K562 (cell line): ENCODE results near the gene MYCL. TPM values are rescaled to one million over a fixed set of nuclear protein-coding genes. Genes with fewer than 3 reads are reported as not detected.

Experiments
- ARID2 ChIP-seq: fragments of 450-650 bp; IDR thresholded peaks from 2 replicates; pipeline ENCODE4 v1.6.1; 2017; ENCODE audit warnings: antibody characterized with exemption, mild to moderate bottlenecking
- BHLHE40 ChIP-seq: IDR thresholded peaks from 2 replicates; pipeline ENCODE4 v1.6.1; 2011; ENCODE audit warnings: low read length, improper control_type of control experiment
- BRF1 ChIP-seq: IDR thresholded peaks from 3 replicates; pipeline ENCODE4 v1.6.1; 2011; ENCODE audit warnings: borderline replicate concordance, mild to moderate bottlenecking; ENCODE audit not compliant: insufficient read length; ENCODE audit errors: extremely low read depth
- CHD1 ChIP-seq: fragments of 200-600 bp; sonication (generic); IDR thresholded peaks from one replicate; pipeline ENCODE4 v1.6.1; 2012; ENCODE audit warnings: mild to moderate bottlenecking, moderate library complexity, low read length, inconsistent platforms
- COPS2 ChIP-seq: fragments of 450-650 bp; conservative IDR thresholded peaks from 2 replicates; pipeline ENCODE4 v1.6.1; 2016; ENCODE audit warnings: mild to moderate bottlenecking, moderate library complexity
- DPF2 ChIP-seq: fragments of 450-650 bp; IDR thresholded peaks from 2 replicates; pipeline ENCODE4 v1.6.1; 2016
- ERF ChIP-seq: fragments of 450-650 bp; formaldehyde crosslinking; IDR thresholded peaks from 2 replicates; pipeline ENCODE4 v1.4.0; 2020; ENCODE audit warnings: mild to moderate bottlenecking, mixed read lengths
- HNRNPL ChIP-seq: fragments of 200-400 bp; formaldehyde crosslinking; IDR thresholded peaks from 2 replicates; pipeline ENCODE4 v1.6.1; 2017; ENCODE audit warnings: low read depth, mild to moderate bottlenecking, low read length
- MAFF ChIP-seq: IDR thresholded peaks from 2 replicates; pipeline ENCODE4 v1.6.1; 2012; ENCODE audit warnings: low read length, improper control_type of control experiment
- NELFE ChIP-seq: IDR thresholded peaks from 2 replicates; pipeline ENCODE4 v1.6.1; 2011; ENCODE audit warnings: mild to moderate bottlenecking; ENCODE audit not compliant: insufficient read depth, insufficient read length
- NFIX ChIP-seq: fragments of 250-450 bp; sonication (Bioruptor Pico); IDR thresholded peaks from 2 replicates; pipeline ENCODE4 v1.4.0; 2020; ENCODE audit warnings: low read depth, mild to moderate bottlenecking, moderate library complexity
- PATZ1 ChIP-seq: fragments of 250-450 bp; sonication (Bioruptor Pico); IDR thresholded peaks from 2 replicates; pipeline ENCODE4 v1.5.0; 2020; ENCODE audit warnings: mild to moderate bottlenecking, borderline replicate concordance
- PTRF ChIP-seq: fragments of 450-650 bp; IDR thresholded peaks from 2 replicates; pipeline ENCODE4 v1.6.1; 2016; ENCODE audit warnings: mild to moderate bottlenecking, missing genetic modification characterization, missing compliant biosample characterization
- RBM22 ChIP-seq: fragments of 200-400 bp; formaldehyde crosslinking; IDR thresholded peaks from 2 replicates; pipeline ENCODE4 v1.6.1; 2018; ENCODE audit warnings: low read length, low read depth; ENCODE audit not compliant: poor library complexity, severe bottlenecking
- RBM34 ChIP-seq: fragments of 200-400 bp; formaldehyde crosslinking; IDR thresholded peaks from 2 replicates; pipeline ENCODE4 v1.6.1; 2018; ENCODE audit warnings: low read length, borderline replicate concordance; ENCODE audit not compliant: insufficient read depth
- SIRT6 ChIP-seq: IDR thresholded peaks from one replicate; pipeline ENCODE4 v1.6.1; 2012; ENCODE audit warnings: low read depth, mild to moderate bottlenecking, control low read depth, inconsistent platforms, low read length, moderate library complexity
- SNIP1 ChIP-seq: fragments of 450-650 bp; IDR thresholded peaks from 2 replicates; pipeline ENCODE4 v1.7.1; 2017; ENCODE audit warnings: low read depth, mild to moderate bottlenecking
- STAG1 ChIP-seq: sonication (generic); formaldehyde crosslinking; IDR thresholded peaks from 2 replicates; pipeline ENCODE4 v1.5.0; 2020; ENCODE audit warnings: missing genetic modification reagents, borderline replicate concordance
- TCF15 ChIP-seq: fragments of 250-450 bp; sonication (Bioruptor Pico); IDR thresholded peaks from 2 replicates; pipeline ENCODE4 v1.8.0; 2022; ENCODE audit warnings: moderate library complexity, mild to moderate bottlenecking, inconsistent platforms
- TCFL5 ChIP-seq: fragments of 250-450 bp; sonication (Bioruptor Pico); conservative IDR thresholded peaks from 2 replicates; pipeline ENCODE4 v1.6.1; 2021; ENCODE audit warnings: mild to moderate bottlenecking, moderate library complexity, matching md5 sums
- ZNF143 ChIP-seq: sonication (generic); formaldehyde crosslinking; IDR thresholded peaks from 2 replicates; pipeline ENCODE4 v1.9.0; 2022; ENCODE audit warnings: mild to moderate bottlenecking, missing genetic modification reagents
- polyA plus RNA-seq, 8 experiments: library from polyadenylated mRNA; depleted of rRNA in 4 of 8; stranded (reverse) in 5 of 8; unstranded in 3 of 8; fragments of >200 nt; fragmentation: Nextera tagmentation in 2 of 8; fragmentation: Illumina TruSeq in 1 of 8; extraction: Ambion mirVana in 2 of 8; extraction: Trizol in 1 of 8; gene quantifications; 2 replicates each; pipeline versions ENCODE4 v1.2.1 to v1.2.3, GENCODE V29; 2011 to 2014; ENCODE audit warnings: inconsistent platforms in 1 of 8, missing spikeins in 1 of 8
- total RNA-seq, 7 experiments: library from RNA; depleted of rRNA in 6 of 7; stranded (reverse); fragments of >200 nt in 6 of 7; fragmentation: Illumina TruSeq in 2 of 7; extraction: Trizol in 2 of 7; gene quantifications; 2 replicates each; pipeline versions ENCODE4 v1.2.1 to v1.2.3, GENCODE V29; 2011 to 2021; ENCODE audit warnings: low replicate concordance in 1 of 7
- TF ChIP-seq, protein P1 (sequence below): fragments of 450-650 bp; IDR thresholded peaks from 2 replicates; pipeline ENCODE4 v1.6.1; 2017; ENCODE audit warnings: antibody characterized with exemption, mild to moderate bottlenecking

Gene MYCL
- total and polyA plus RNA-seq, 9 of the 15 experiments (the other 6 are each of a cell fraction or from before 2014, with no cell fraction given) = 3.5 to 22.0 (median 12.8) TPM

- TF ChIP-seq CHD1 = no peak
- 0 out of 2 replicates have a peak, but pooled peaks have one; percentile 64 for TF ChIP-seq PATZ1 (CRISPR knock-in tag)
- no peak; the same call in 1 of the 2 replicates for TF ChIP-seq ARID2
- peak; percentile 58; the same call in 1 of the 2 replicates for TF ChIP-seq BHLHE40
- no peak for TF ChIP-seq NELFE
- no peak for TF ChIP-seq RBM34
- no peak for TF ChIP-seq COPS2
- TF ChIP-seq TCFL5 = no peak
- no peak for TF ChIP-seq BRF1
- TF ChIP-seq, protein P1, sequence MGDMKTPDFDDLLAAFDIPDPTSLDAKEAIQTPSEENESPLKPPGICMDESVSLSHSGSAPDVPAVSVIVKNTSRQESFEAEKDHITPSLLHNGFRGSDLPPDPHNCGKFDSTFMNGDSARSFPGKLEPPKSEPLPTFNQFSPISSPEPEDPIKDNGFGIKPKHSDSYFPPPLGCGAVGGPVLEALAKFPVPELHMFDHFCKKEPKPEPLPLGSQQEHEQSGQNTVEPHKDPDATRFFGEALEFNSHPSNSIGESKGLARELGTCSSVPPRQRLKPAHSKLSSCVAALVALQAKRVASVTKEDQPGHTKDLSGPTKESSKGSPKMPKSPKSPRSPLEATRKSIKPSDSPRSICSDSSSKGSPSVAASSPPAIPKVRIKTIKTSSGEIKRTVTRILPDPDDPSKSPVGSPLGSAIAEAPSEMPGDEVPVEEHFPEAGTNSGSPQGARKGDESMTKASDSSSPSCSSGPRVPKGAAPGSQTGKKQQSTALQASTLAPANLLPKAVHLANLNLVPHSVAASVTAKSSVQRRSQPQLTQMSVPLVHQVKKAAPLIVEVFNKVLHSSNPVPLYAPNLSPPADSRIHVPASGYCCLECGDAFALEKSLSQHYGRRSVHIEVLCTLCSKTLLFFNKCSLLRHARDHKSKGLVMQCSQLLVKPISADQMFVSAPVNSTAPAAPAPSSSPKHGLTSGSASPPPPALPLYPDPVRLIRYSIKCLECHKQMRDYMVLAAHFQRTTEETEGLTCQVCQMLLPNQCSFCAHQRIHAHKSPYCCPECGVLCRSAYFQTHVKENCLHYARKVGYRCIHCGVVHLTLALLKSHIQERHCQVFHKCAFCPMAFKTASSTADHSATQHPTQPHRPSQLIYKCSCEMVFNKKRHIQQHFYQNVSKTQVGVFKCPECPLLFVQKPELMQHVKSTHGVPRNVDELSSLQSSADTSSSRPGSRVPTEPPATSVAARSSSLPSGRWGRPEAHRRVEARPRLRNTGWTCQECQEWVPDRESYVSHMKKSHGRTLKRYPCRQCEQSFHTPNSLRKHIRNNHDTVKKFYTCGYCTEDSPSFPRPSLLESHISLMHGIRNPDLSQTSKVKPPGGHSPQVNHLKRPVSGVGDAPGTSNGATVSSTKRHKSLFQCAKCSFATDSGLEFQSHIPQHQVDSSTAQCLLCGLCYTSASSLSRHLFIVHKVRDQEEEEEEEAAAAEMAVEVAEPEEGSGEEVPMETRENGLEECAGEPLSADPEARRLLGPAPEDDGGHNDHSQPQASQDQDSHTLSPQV = 0 out of 2 replicates have a peak, but pooled peaks have one; percentile 51
- no peak for TF ChIP-seq ERF (CRISPR knock-in tag)
- TF ChIP-seq NFIX (CRISPR knock-in tag) = no peak
- TF ChIP-seq RBM22 = no peak
- TF ChIP-seq STAG1 (CRISPR knock-in tag) = no peak
- TF ChIP-seq TCF15 (CRISPR knock-in tag) = no peak
- peak; percentile 100 for TF ChIP-seq DPF2
- TF ChIP-seq ZNF143 (CRISPR knock-in tag) = no peak
- no peak for TF ChIP-seq PTRF (tag)
- 0 out of 2 replicates have a peak, but pooled peaks have one; percentile 34 for TF ChIP-seq HNRNPL
- no peak for TF ChIP-seq SIRT6
- TF ChIP-seq MAFF = peak; percentile 38; the same call in 1 of the 2 replicates
- TF ChIP-seq SNIP1 = no peak
Observed at GRCh38 chr1:39892601-39893595, 8.8 kb downstream of the MYCL start (continued).
